HG03135 (cell line): Measurements from ENCODE around the gene ADGB.

Experiments
- ATAC-seq: cut with Tn5 transposase; IDR thresholded peaks from one replicate; pipeline ENCODE4 v1.9.1; 2021; ENCODE audit warnings: mild to moderate bottlenecking, moderate library complexity; ENCODE audit not compliant: unreplicated experiment

The ADGB gene

DNA sequence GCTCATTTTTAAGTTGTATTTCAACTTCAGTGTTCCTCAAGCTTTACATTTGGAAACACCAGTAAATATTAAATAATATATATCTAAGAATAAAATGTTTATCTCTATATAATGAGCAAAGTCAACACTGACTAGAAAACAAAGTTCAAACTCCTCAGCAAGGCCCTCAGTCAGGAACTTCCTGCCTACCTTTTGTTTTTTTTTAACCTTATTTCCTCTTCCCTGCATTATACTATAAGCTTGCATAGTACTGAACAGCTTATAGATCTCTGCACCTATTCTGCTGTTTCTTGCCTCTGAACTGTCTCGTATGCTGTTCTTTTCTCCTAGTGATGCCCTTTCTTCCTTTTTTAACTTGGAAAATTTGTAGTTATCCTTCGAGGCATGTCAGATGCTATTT lies 29.6 kb downstream of the ADGB start:
- ATAC-seq = no peak

- ATAC-seq = no peak
These were observed 35.2 kb downstream of the ADGB start for GRCh38 chr6:146634022-146634421.

DNA sequence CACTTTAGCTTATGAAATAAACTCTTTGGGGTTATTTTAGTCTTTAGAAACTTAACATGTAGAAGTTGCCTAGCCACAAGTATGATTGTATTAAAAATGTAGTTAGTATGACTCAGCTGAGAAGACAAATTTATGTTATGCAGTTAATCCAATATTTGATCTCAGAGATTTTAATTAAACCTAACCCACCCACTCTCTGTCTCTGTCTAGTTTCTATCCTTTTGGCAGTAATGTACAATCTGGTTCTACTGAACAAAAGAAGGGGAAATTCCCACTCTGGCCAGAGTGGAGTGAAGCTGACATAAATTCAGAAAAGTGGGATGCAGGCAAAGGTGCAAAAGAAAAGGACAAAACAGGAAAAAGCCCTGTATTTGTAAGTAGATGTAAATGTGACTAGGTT lies 36.4 kb downstream of the ADGB start:
- no peak for ATAC-seq

GRCh38 chr6:146636481-146636880 lies 37.7 kb downstream of the ADGB start:
- ATAC-seq = no peak

- no peak for ATAC-seq
These were observed 44.1 kb downstream of the ADGB start for GRCh38 chr6:146642921-146643320.

DNA sequence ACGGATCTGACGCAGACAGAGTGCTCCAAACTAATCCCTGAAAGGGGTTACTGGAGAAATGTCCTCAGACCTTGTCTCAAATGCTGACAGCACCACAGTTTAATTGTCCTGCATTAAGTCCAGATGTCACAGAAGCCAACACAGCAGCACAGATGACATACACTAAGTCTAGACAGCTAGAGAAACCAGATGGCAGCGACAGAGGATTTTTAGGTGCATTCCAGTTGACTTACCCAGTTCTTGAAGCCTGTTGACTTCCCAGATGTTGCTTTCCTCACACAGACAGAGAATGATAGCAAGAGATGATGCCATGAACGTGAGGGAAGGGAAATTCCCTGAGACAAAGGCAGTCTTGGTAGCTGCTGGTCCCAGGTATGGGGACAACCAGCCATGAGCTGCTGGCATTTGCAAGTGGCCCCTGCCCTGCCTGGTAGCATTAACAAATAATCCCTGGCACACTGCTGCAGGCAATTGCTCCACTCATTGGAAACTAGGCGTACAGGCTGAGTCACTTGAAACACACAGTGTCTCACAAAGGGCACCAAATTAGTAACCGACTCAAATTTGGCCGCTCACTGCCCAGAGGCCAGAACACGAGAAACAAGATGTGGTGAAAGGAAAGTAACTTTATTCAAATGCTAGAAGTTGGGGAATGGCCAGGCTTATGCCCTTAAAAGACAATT lies 52.2 kb downstream of the ADGB start:
- ATAC-seq = no peak

GRCh38 chr6:146651482-146651863 lies 52.7 kb downstream of the ADGB start:
- ATAC-seq = no peak

DNA sequence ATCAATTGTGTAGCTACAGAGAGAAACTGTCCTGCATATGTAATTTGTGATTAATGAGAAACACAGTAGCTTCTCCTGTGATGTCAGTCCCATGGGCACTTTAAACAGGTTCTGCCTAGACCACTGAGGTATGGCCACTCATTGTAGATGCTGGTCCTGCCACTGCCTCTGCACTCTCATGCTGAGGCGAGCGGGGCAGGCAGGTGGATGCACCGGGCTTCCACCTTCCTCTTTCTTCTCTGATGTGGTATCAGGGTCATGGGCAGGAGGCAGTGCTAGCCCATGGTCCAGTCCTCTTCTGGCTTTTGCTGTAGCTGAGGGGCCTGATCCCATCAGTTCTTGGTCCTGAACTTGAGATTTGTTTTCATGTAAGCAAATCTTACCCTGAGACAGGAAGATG lies 58.7 kb downstream of the ADGB start:
- ATAC-seq = no peak

GRCh38 chr6:146664871-146665360 lies 66.1 kb downstream of the ADGB start:
- ATAC-seq = no peak

DNA sequence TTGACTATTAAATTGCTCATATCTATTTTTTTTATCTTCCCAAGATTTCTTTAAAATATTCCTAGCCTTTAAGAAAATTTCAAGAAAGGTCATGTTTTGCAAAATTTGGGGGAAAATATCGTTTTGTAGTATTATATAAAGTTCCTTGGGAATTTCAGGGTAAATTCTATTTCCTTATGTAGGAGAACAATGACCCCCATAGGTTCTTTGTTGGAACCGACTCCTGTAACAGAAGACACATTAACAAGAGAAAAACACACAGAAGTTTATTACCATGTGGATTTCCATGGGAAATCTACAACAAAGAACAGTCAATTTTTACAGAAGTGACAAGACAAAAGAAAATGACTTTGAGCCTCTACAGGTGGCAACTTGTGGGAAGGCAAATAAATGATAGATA lies 68.1 kb downstream of the ADGB start:
- no peak for ATAC-seq

DNA sequence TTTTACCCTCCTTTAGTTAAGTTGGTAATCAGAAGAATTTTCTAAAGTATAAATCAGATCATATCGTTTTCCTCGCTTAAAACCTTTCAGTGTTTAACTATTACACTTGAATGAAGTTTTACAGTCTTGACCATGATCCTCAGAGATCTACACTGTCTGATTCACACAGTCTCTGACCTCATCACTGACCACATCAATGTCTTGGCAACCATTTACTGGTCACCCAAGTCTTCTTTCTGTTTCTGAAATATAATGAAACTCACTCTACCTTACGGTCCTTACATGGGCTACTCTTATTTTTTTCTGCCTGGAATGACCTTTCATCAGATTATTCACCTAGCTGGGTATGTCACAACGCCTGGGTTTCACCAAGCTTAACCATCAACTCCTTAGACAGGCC lies 71.4 kb downstream of the ADGB start:
- ATAC-seq = no peak

- ATAC-seq = no peak
These were observed 74.3 kb downstream of the ADGB start for GRCh38 chr6:146673069-146673468.

GRCh38 chr6:146679386-146679785 lies 80.6 kb downstream of the ADGB start:
- ATAC-seq = no peak

- ATAC-seq = no peak
These were observed 84.1 kb downstream of the ADGB start for GRCh38 chr6:146682919-146683318.

GRCh38 chr6:146689806-146690205 lies 91.0 kb downstream of the ADGB start:
- ATAC-seq = no peak

DNA sequence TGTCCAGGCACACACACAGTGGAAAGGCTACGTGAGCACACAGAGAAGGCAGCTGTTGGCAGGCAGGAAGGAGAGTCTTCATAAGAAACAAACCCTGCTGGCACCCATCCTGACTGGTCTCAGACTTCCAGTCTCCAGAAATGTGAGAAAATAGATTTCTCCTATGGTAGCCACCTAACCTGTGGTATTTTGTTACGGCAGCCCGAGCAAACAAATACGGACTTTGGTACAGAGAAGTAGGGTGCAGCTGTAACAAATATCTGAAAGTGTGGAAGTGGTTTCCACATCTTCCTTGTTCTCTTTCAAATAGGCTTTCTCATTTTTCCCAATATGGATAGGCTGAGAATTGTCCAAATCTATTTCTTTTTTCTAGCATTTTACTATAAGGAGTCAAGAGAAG lies 94.6 kb downstream of the ADGB start:
- ATAC-seq = no peak

- no peak for ATAC-seq
These were observed 99.1 kb downstream of the ADGB start for GRCh38 chr6:146697921-146698320.

GRCh38 chr6:146700078-146700686 lies 101.4 kb downstream of the ADGB start:
- ATAC-seq = no peak

DNA sequence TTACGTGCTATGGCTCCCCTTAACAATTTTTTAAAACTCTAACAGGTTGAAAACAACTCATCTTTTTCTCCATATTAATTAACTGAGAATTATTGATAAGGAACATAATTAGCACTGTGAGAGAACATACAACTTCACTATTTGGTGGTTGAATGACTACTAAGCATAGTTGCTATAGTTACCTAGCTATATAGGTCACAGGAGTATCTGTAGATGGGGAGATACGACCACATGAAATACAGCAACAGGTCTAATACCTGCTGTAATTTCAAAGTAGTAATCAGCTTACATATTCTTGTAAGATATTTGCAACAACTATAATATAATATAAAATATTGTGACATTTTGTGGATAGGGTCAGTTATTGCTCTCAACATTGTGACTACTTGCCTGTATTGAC lies 102.9 kb downstream of the ADGB start:
- no peak for ATAC-seq

- no peak for ATAC-seq
These were observed 110.4 kb downstream of the ADGB start for GRCh38 chr6:146709036-146709622.

GRCh38 chr6:146719387-146719786 lies 120.6 kb downstream of the ADGB start:
- ATAC-seq = no peak

DNA sequence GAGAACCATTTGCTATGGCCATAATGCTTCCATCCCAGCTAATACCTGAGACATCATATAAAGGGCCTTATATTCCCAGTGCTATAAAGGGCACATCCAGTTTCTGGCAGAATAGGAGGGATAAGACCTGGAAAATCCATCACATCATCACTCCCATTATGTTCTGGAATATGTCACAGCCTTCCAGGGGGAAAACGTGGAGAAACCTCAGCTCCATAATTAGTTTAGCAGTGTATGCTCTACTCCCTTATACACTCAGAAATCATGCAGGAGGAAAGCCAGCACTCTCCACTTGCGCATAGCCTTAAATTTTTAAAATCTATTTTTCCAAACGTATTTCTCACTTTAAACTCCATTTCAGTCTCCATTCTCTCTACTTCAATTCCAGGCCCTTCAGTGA lies 140.9 kb downstream of the ADGB start:
- no peak for ATAC-seq
